Left lobe of liver (tissue), 2 donors: ENCODE measurements around the gene MYH3. TPM values are rescaled to one million over a fixed set of nuclear protein-coding genes. Genes with fewer than 3 reads are reported as not detected.
A peak's percentile ranks its signal among the peaks of the same experiment; 100 is the strongest.
"Not testable (repeated sequence)": the region's sequence is repeated elsewhere in the genome, so short reads cannot be mapped to it uniquely, and the experiment has no call there.

ENCODE experiments used
- ATAC-seq: fragments of 200-7000 bp; cut with Tn5 transposase; one replicate; pipeline ENCODE4 v1.9.1; 2020; ENCODE audit warnings: mild to moderate bottlenecking, moderate library complexity
- DNase-seq: peaks from one replicate; pipeline ENCODE4 v3.0.0-alpha.2; 2020; ENCODE audit warnings: low spot score
- total RNA-seq: library from RNA; stranded (reverse); gene quantifications from one replicate; pipeline ENCODE4 v1.2.1, GENCODE V29; 2021
- donor health status: DM: no; HTN: no; CAD: no; lungs with moderate emphysema.
- donor health status: DM: no; HTN: yes; CAD: no.

The MYH3 gene
- 4.2 TPM for total RNA-seq

- DNase-seq (no peak), ATAC-seq (no peak)
These were observed at the start of gene MYH3 for GRCh38 chr17:10657148-10657547. Gene MYH3 (minus strand): TSS chr17:10657309. CDS start chr17:10655064, 2,245 bp downstream.

GRCh38 chr17:10705727-10706126 is 48.6 kb upstream of the MYH3 start:
- ATAC-seq: no peak
- DNase-seq: no peak

DNA sequence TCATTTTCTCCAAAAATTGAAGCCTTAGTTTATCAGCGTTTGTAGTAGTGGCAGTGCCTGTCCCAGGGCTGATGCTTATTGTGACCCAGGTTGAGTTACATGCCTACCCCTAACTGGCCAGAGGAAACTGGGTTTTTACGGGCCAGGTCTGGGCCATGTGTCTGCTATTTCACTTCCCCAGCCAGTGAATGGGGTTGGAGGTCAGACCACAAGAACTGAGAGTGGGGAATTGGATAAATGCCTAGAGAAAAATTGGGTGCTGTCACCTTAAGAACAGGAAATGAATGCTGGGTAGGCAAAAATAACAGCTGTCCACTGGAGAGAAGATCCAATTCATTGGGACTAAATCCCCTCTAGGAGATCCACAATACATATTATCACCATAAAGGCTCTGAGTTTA is 45.5 kb upstream of the MYH3 start:
- ATAC-seq (no peak), DNase-seq (no peak)

GRCh38 chr17:10699856-10700255 is 42.7 kb upstream of the MYH3 start:
- ATAC-seq (no peak), DNase-seq (no peak)

- ATAC-seq (peak; percentile 47), DNase-seq (no peak)
These were observed 41.1 kb upstream of the MYH3 start for GRCh38 chr17:10698096-10698818.

- DNase-seq: peak; percentile 96
- ATAC-seq: peak; percentile 97
These were observed 40.3 kb upstream of the MYH3 start, which contains the start of the genes ADPRM and SCO1 for GRCh38 chr17:10697092-10698081. Gene ADPRM (plus strand): TSS chr17:10697594. CDS start chr17:10704927, 7,333 bp downstream. Gene SCO1 (minus strand): TSS chr17:10697533. CDS start chr17:10697507, 26 bp downstream.

DNA sequence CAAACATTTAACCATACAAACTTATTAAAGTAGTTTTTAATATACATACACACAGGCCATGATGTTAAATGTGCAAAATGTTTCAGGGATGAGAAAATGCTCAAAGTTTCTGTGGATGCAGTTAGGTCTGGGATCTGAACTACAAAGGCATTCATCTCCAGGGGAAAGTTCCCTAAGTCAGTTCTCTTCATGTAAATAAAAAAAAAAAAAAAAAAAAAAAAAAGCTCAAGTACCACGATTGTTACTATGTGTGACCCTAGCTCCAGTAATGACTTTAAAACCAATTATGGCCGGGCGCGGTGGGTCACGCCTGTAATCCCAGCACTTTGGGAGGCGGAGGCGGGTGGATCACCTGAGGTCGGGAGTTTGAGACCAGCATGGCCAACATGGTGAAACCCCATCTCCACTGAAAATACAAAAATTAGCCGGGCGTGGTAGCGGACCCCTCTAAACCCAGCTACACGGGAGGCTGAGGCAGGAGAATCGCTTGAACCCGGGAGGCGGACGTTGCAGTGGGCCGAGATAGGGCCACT is 38.8 kb upstream of the MYH3 start:
- ATAC-seq, DNase-seq: not testable (repeated sequence)

DNA sequence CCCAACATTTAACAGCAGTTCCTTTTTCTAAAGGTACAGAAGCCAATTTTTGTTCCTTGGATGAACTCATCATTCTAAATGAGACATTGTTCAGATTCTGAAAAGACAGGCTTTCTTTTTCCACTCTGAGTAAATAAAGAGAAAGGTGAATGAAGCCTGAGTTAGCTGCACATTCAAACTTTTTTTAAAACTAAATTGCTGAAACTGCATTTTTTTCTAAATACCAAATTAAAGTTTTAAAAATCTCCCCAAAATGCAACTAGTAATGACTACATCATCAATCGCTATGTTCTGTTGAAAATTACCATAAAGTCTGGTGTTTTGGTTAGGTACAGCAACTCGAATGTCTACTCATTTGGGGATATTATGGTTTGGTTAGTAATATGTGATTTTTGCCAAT is 30.4 kb upstream of the MYH3 start:
- ATAC-seq: no peak
- no peak for DNase-seq

DNA sequence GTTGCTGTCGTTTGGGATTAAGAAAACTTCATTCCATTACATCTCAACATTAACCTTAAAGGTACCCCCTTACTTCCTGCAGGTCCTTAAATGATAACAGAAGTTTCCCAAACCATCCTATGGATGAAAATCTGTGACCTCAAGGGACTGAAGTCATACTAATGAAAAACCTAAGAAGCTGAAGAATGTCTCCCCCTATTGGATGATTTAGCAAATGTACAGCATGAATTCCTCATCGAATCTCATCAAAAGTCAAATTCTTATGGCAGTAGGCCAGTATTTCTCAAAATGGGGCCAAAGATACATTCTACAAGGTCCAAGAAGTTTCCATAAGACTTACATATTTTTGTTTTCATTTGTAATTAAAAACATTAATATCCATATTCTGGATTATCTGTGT is 26.7 kb upstream of the MYH3 start:
- ATAC-seq: no peak

DNA sequence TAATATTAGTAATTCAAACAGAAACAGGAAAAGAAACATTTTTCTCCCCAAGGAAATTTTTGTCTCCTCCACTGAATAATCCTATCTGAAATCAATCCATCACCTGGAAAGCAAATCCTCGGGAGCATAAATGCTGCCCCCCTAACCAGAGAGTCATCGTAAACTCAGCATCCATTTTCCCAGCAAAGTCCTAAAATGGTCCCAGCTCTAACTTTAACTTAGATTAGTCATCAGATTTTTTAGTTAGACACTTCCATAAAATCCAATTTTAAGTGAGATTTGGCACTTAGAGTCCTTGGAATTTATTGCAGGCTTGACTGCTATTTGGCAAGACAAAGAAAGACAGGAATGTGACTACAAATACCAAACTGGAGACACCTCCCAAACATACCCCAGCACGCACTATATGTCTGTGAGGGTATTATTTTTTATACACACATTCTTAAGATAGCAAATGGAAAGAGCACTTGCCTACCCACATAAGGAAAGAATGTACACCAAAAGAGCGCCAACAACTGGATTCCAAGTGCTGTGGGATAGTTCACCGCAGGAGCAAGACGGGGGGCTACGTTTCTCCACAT is 24.8 kb upstream of the MYH3 start:
- no peak for ATAC-seq
- no peak for DNase-seq

More for the DNA sequence above, 26.7 kb upstream of the MYH3 start:
- DNase-seq: no peak

DNA sequence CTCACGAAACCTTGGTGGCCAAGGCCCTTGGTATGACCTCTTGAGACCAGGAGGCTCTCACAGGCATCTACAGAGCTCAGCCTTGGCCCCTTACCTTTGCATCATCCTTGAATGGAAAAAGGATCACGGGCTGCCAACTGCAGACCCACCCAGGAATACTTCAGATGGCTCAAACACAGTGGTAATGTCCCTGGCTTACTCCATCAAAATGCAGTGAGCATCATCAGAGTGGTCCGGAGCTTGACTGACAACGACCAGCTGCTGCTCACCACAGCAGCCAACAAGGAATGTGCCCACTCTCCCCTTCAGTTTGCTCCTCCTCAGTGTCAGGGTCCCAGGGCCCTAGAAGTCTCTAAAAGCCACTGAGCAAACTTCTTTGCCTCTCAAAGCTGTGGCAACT is 17.6 kb upstream of the MYH3 start:
- ATAC-seq: no peak
- DNase-seq: no peak

DNA sequence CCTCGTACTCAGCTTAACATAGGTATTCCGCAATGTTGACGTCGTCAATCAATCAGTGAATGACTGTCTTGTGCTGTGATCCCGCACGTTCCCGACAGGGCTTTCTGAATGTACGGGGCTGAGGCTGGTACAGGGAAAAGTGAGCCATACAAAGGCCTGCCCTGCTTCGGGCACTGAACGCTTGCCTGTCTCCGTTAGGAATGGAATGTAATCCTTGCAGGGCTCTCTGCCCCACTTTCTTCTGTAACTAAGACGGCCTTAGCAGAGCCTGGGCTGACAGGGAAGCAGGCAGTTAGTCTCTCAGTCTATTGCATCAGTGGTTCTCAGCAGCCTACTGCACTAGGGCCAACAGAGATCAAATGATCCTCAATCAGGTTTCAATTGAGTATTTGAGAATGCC is 16.2 kb upstream of the MYH3 start:
- ATAC-seq: no peak
- DNase-seq: no peak

GRCh38 chr17:10668775-10669174 is 11.7 kb upstream of the MYH3 start:
- ATAC-seq: no peak
- DNase-seq: no peak

DNA sequence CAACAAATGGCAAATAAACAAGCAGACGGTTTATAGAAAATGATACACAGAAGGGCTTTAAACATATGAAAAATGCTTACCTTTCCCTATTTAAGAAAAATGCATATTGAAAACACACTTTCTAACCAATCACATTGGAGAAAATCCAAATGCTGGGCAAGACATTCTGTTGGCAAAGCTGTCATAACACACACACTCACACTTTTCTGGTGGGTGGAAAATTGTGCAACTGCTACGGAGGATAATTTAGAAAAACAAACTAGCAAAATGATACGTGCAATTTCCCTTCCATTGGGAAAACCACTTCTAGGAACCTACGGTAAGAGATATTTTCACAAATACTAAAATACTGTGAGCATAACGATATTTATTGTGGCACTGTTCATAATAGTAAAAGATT is 9.8 kb upstream of the MYH3 start:
- no peak for DNase-seq
- no peak for ATAC-seq

DNA sequence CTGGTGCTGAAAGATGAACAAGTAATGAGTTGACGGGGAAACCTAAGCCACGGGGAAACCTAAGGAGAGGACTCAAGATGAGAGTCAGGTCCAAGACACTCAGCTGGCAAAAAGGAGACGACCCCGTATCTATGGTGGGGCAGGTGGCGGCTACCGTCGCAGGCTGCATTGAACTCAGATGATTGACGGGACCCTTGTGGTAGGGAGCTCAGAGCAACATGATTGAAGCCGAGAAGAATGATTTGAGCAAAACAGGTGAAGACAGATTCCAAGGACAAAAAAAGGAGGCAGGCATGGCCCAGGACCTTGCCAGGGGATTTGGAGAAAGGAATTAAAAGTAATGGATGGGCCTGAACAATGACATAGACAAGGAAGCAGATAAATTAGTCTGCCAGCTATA is 7.5 kb upstream of the MYH3 start:
- no peak for DNase-seq
- no peak for ATAC-seq

DNA sequence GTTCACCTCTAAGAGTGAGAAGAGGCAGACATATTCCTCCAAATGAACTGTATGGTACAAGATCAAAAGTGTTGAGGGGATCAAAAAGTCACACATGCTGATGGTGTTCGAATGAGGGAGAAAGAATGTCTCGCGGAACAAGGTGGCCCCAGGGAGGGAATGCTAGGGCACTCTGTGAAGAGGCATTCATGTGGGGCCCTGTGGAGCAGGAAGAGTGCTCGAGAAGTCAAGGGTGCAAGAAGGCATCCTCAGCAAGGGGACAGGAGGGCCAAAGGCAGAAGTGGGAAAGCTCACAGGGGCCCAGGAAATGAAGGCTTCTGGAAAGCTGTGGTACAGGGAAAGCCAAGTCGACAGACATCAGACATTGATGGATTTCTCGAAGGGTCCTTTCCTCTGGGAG is 6.1 kb upstream of the MYH3 start:
- DNase-seq: no peak
- ATAC-seq: no peak

- ATAC-seq (no peak), DNase-seq (no peak)
These were observed 4.3 kb upstream of the MYH3 start for GRCh38 chr17:10661437-10661836.

DNA sequence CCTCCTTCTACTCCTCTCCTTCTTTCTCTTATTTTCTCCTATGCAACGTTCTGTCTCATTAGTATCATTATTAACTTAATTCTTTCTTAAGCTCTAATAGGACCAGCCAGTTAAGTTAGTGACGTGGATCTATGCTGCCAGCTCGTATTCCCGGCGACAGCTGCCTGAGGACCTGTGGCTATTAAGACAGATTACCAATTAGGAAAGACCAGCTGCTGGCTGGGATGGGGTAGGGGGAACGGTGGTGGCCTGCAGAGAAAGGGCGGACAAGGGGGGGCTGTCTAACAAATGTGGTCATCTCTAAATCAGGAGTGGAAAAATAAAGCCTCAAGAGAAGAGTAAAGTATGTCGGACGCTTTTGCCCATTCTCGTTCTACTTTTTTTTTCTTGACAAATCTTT is 770 bp upstream of the MYH3 start:
- ATAC-seq (no peak), DNase-seq (no peak)

DNA sequence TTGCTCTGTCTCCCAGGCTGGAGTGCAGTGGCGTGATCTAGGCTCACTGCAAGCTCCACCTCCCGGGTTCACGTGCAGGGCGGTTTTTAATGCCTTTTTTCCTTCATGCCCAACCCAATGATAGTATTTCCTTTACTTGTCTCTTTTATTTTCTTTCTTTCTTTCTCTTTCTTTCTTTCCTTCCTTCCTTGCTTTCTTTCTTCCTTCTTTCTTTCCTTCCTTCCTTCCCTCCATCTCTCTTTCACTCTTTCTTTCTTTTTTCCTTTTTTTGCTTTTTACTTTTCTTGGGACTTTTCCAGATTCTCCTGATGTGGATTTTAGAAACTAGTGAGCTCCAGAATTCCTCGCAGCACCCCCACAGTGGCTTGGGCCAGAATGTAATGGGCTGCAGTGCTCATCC is 3.1 kb downstream of the MYH3 start:
- ATAC-seq (no peak), DNase-seq (no peak)

- ATAC-seq (no peak), DNase-seq (no peak)
These were observed 4.0 kb downstream of the MYH3 start for GRCh38 chr17:10652984-10653659.

DNA sequence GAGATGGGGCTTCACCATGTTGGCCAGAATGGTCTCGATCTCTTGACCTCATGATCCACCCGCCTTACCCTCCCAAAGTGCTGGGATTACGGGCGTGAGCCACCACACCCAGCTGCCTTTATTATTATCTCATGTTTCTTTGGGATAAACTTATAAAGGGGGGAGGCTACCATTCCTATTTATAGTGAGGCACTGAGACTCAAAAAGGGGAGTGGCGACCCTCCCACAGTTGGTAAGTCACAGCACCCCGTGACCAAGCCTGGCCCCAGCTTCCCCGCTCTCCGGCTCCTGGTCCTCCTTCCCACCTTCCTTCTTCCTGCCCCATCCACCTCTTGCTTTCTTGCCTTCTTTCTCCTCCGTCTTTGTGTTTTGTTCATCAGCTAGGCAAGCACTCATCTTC is 5.2 kb downstream of the MYH3 start:
- ATAC-seq: no peak
- no peak for DNase-seq
